Measurements from ENCODE around the gene UAP1L1.
"Not testable (repeated sequence)": the region's sequence is repeated elsewhere in the genome, so short reads cannot be mapped to it uniquely, and the experiment has no call there.

UAP1L1 gene

GRCh38 chr9:137117269-137117731 lies 40.0 kb downstream of the UAP1L1 start:
- no peak overlapping the region for H3K4me3 ChIP-seq (ENCODE audit: low read length)
- no peak overlapping the region for H3K27ac ChIP-seq (ENCODE audit: low read length)
- H3K4me1 ChIP-seq (ENCODE audit: low read length): peaks cover 7% of the 10 kb centered on the region
- H4K20me1 ChIP-seq (ENCODE audit: insufficient read depth, low read length): no peaks in the 10 kb centered on the region
- peaks cover 3% of the 10 kb centered on the region for H3F3A ChIP-seq (ENCODE audit: insufficient read depth, low read length)
- TF ChIP-seq EZH2phosphoT487 (IDR thresholded peaks at IDR 0.05; ENCODE audit: low read length) (no peak), CTCF (IDR thresholded peaks at IDR 0.05; ENCODE audit: low read length) (no peak), EZH2 (optimal IDR thresholded peaks at IDR 0.05; ENCODE audit: low read depth, low read length) (no peak)
- no peak overlapping the region for H3K9ac ChIP-seq (ENCODE audit: low read length)
- H3K9me2 ChIP-seq (replicated peaks; ENCODE audit: insufficient read depth, low read length): no peaks in the 10 kb centered on the region
- no peaks in the 10 kb centered on the region for H3K79me2 ChIP-seq (ENCODE audit: low read length)
- no peaks in the 10 kb centered on the region for H3K9me3 ChIP-seq (replicated peaks; ENCODE audit: insufficient read depth, low read length)
- DNase-seq: no peak
- no peaks in the 10 kb centered on the region for H3K36me3 ChIP-seq (replicated peaks; ENCODE audit: insufficient read depth, low read length)
- H3K4me2 ChIP-seq (ENCODE audit: low read depth, low read length): no peak overlapping the region
- peaks cover 15% of the 10 kb centered on the region for H3K27me3 ChIP-seq (replicated peaks; ENCODE audit: insufficient read depth, low read length)
- no peak overlapping the region for H2AFZ ChIP-seq (ENCODE audit: low read length)

GRCh38 chr9:137118092-137118603 lies 40.8 kb downstream of the UAP1L1 start:
- DNase-seq; H3K4me3 ChIP-seq (ENCODE audit: low read length); H3K9me3 ChIP-seq (replicated peaks; ENCODE audit: insufficient read depth, low read length); H3K79me2 ChIP-seq (ENCODE audit: low read length); H4K20me1 ChIP-seq (ENCODE audit: insufficient read depth, low read length); H3F3A ChIP-seq (ENCODE audit: insufficient read depth, low read length); H3K4me2 ChIP-seq (ENCODE audit: low read depth, low read length); H3K9ac ChIP-seq (ENCODE audit: low read length); H3K36me3 ChIP-seq (replicated peaks; ENCODE audit: insufficient read depth, low read length); H2AFZ ChIP-seq (ENCODE audit: low read length); H3K9me2 ChIP-seq (replicated peaks; ENCODE audit: insufficient read depth, low read length); H3K27ac ChIP-seq (ENCODE audit: low read length): not testable (repeated sequence)
- Histone ChIP-seq H3K27me3 (replicated peaks; ENCODE audit: insufficient read depth, low read length) (peaks cover 15% of the 10 kb centered on the region), H3K4me1 (ENCODE audit: low read length) (peaks cover 11% of the 10 kb centered on the region)

GRCh38 chr9:137121927-137122795 lies 44.8 kb downstream of the UAP1L1 start:
- H3K27ac ChIP-seq (ENCODE audit: low read length); H3K9me2 ChIP-seq (replicated peaks; ENCODE audit: insufficient read depth, low read length); DNase-seq; H3K9me3 ChIP-seq (replicated peaks; ENCODE audit: insufficient read depth, low read length); H4K20me1 ChIP-seq (ENCODE audit: insufficient read depth, low read length); H3K9ac ChIP-seq (ENCODE audit: low read length); H3K36me3 ChIP-seq (replicated peaks; ENCODE audit: insufficient read depth, low read length); H3K79me2 ChIP-seq (ENCODE audit: low read length); H2AFZ ChIP-seq (ENCODE audit: low read length); H3F3A ChIP-seq (ENCODE audit: insufficient read depth, low read length): not testable (repeated sequence)
- Histone ChIP-seq H3K27me3 (replicated peaks; ENCODE audit: insufficient read depth, low read length) (peaks cover 13% of the 10 kb centered on the region), H3K4me2 (ENCODE audit: low read depth, low read length) (peak overlapping the region; percentile 76), H3K4me1 (ENCODE audit: low read length) (peaks cover 19% of the 10 kb centered on the region), H3K4me3 (ENCODE audit: low read length) (peak overlapping the region; percentile 31; the same call in 1 of the 2 replicates)

- not testable (repeated sequence) for H3K9ac ChIP-seq (ENCODE audit: low read length); H3K9me2 ChIP-seq (replicated peaks; ENCODE audit: insufficient read depth, low read length); H3K79me2 ChIP-seq (ENCODE audit: low read length); H3K9me3 ChIP-seq (replicated peaks; ENCODE audit: insufficient read depth, low read length); H3K27ac ChIP-seq (ENCODE audit: low read length); H3K36me3 ChIP-seq (replicated peaks; ENCODE audit: insufficient read depth, low read length); H2AFZ ChIP-seq (ENCODE audit: low read length); H3F3A ChIP-seq (ENCODE audit: insufficient read depth, low read length); H3K27me3 ChIP-seq (replicated peaks; ENCODE audit: insufficient read depth, low read length); DNase-seq; H4K20me1 ChIP-seq (ENCODE audit: insufficient read depth, low read length)
- Histone ChIP-seq H3K4me3 (ENCODE audit: low read length) (0 out of 2 replicates have a peak overlapping the region, but pooled peaks have one; percentile 31), H3K4me1 (ENCODE audit: low read length) (peaks cover 22% of the 10 kb centered on the region), H3K4me2 (ENCODE audit: low read depth, low read length) (peak overlapping the region; percentile 76; the same call in 1 of the 2 replicates)
These were observed 45.6 kb downstream of the UAP1L1 start for GRCh38 chr9:137122796-137123467.
